Breast epithelium (tissue), 4 donors: ENCODE results near the gene CPNE5. TPM values are rescaled to one million over a fixed set of nuclear protein-coding genes. Genes with fewer than 3 reads are reported as not detected.
"Not testable (repeated sequence)": the region's sequence is repeated elsewhere in the genome, so short reads cannot be mapped to it uniquely, and the experiment has no call there.

Experiments
- DNase-seq, 2 donors: peaks; one replicate each; pipeline ENCODE4 v3.0.0-alpha.2; 2019; ENCODE audit warnings: low spot score in 2 of 2
- H3K27ac ChIP-seq, 2 donors: fragments of 200-600 bp; sonication (generic) in 1 of 2; one replicate each; pipeline ENCODE4 v1.5.1; 2016 to 2019; ENCODE audit warnings: mild to moderate bottlenecking in 1 of 2
- H3K27me3 ChIP-seq, 2 donors: fragments of 200-600 bp; sonication (generic) in 1 of 2; one replicate each; pipeline versions ENCODE4 v1.5.1 to v1.6.0; 2017 to 2019; ENCODE audit warnings: control low read depth in 1 of 2, mild to moderate bottlenecking in 1 of 2
- H3K36me3 ChIP-seq: fragments of 200-600 bp; one replicate; pipeline ENCODE4 v1.5.1; 2019
- H3K4me1 ChIP-seq, 2 donors: fragments of 200-600 bp; sonication (generic); one replicate each; pipeline ENCODE4 v1.5.1; 2016 to 2019; ENCODE audit warnings: control low read depth in 1 of 2
- H3K4me3 ChIP-seq, 3 donors: fragments of 200-600 bp; sonication (generic); 1 replicate in 2 of 3; 2 replicates in 1 of 3; pipeline ENCODE4 v1.5.1; 2016 to 2019; ENCODE audit warnings: mild to moderate bottlenecking in 3 of 3, moderate library complexity in 2 of 3
- H3K9me3 ChIP-seq, 2 donors: fragments of 200-600 bp; sonication (generic) in 1 of 2; one replicate each; pipeline ENCODE4 v1.5.1; 2016 to 2019; ENCODE audit warnings: control low read depth in 1 of 2
- POLR2A ChIP-seq: fragments of 450-650 bp; IDR thresholded peaks from one replicate; pipeline ENCODE4 v1.6.1; 2016; ENCODE audit warnings: antibody characterized with exemption, mild to moderate bottlenecking, moderate library complexity
- POLR2AphosphoS5 ChIP-seq, 3 donors: sonication (generic); formaldehyde crosslinking; IDR thresholded peaks; one replicate each; pipeline ENCODE4 v1.6.1; 2017; ENCODE audit warnings: antibody characterized with exemption in 3 of 3
- intact Hi-C: fragments of 100-400 bp; cut with DNase I; formaldehyde crosslinking; loops from one replicate; pipeline ENCODE4 v1.15.1; 2023; ENCODE audit warnings: low total_unique reads
- total RNA-seq, 3 donors: library from RNA; depleted of rRNA; stranded (reverse); fragments of >200 nt; gene quantifications; one replicate each; pipeline ENCODE4 v1.1.0, GENCODE V29; 2016
- TF ChIP-seq, protein P1 (sequence below), 3 donors: fragments of 450-650 bp; IDR thresholded peaks; one replicate each; pipeline ENCODE4 v1.5.1; 2016 to 2017; ENCODE audit warnings: antibody characterized with exemption in 3 of 3, mild to moderate bottlenecking in 3 of 3, moderate library complexity in 3 of 3

CPNE5 gene
- total RNA-seq, 3 donors from 2014 or later: 0.96 to 5.2 (median 3.7) TPM

DNA sequence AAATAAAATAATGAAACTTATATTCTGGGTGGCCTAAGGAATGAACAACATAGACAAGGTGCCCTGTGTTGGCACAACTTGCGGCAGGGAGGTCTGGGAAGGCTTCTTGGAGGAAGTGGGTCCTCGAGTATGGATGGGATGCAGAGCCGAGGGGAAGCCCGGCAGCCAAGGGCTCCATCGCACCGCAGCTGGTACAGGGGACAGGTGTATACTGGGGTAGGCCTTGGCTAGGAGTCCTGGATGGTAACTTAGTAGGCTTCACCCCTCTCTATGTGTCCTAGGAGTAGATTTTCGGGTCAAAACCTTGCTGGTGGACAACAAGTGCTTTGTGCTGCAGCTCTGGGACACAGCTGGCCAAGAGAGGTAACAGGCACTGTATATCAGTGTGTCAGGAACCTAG lies 113.7 kb downstream of the CPNE5 start:
- intact Hi-C loops: no loop called here
- Histone ChIP-seq H3K9me3 (no peaks in the 10 kb centered on the region), H3K4me1 (no peaks in the 10 kb centered on the region), H3K4me3 (no peak overlapping the region), H3K36me3 (no peaks in the 10 kb centered on the region), H3K27ac (no peak overlapping the region), H3K27me3 (no peaks in the 10 kb centered on the region)
- TF ChIP-seq POLR2A (no peak), POLR2AphosphoS5 (IDR thresholded peaks at IDR 0.05) (no peak)
- TF ChIP-seq, protein P1, sequence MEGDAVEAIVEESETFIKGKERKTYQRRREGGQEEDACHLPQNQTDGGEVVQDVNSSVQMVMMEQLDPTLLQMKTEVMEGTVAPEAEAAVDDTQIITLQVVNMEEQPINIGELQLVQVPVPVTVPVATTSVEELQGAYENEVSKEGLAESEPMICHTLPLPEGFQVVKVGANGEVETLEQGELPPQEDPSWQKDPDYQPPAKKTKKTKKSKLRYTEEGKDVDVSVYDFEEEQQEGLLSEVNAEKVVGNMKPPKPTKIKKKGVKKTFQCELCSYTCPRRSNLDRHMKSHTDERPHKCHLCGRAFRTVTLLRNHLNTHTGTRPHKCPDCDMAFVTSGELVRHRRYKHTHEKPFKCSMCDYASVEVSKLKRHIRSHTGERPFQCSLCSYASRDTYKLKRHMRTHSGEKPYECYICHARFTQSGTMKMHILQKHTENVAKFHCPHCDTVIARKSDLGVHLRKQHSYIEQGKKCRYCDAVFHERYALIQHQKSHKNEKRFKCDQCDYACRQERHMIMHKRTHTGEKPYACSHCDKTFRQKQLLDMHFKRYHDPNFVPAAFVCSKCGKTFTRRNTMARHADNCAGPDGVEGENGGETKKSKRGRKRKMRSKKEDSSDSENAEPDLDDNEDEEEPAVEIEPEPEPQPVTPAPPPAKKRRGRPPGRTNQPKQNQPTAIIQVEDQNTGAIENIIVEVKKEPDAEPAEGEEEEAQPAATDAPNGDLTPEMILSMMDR (IDR thresholded peaks at IDR 0.05): no peak
- no peak for DNase-seq

DNA sequence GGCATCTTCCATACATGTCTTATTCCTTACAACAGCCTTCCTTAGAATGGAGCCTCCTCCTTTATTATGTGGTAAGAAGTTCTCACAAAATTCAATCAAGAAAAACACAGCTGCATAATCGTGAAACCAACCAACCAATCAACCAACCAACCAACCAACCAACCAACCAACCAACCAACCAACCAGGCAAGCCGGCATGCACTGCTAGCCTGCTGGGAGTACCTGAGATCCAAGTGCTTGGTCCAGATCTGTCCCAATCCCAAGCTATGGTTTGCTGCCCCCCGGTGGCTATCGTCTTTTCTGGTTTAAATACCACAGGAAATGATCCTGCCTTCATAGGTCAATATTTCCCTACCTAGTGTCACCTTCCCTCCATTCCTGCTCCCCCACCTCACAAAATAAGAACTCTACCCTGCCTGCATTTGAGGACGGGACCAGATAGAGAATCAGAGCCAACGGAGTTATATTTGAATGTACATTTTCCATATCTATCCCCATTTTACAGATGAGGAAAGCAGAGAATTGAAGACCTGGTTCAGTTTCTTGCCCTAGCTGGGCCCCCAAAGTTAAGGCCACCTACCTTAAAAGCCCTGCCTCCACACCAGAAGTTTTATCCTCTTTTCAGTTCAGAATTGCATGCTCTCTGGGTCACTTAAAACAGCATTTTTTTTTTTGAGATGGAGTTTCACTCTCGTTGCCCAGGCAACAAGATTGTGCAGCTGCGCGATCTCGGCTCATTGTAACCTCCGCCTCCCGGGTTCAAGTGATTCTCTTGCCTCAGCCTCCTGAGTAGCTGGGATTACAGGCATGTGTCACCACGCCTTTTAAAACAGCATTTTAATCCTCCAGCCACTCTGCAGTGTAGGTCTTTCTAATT lies 114.5 kb downstream of the CPNE5 start:
- Histone ChIP-seq H3K36me3 (no peaks in the 10 kb centered on the region), H3K9me3 (no peaks in the 10 kb centered on the region), H3K27me3 (no peaks in the 10 kb centered on the region), H3K4me3 (no peak overlapping the region), H3K4me1 (no peaks in the 10 kb centered on the region), H3K27ac (no peak overlapping the region)
- DNase-seq: peak; percentile 50 to 80
- intact Hi-C loops: no loop called here
- no peak for TF ChIP-seq POLR2AphosphoS5 (IDR thresholded peaks at IDR 0.05)
- TF ChIP-seq, protein P1 (IDR thresholded peaks at IDR 0.05): peak in 2 of 3 donors; percentile 42 to 62

DNA sequence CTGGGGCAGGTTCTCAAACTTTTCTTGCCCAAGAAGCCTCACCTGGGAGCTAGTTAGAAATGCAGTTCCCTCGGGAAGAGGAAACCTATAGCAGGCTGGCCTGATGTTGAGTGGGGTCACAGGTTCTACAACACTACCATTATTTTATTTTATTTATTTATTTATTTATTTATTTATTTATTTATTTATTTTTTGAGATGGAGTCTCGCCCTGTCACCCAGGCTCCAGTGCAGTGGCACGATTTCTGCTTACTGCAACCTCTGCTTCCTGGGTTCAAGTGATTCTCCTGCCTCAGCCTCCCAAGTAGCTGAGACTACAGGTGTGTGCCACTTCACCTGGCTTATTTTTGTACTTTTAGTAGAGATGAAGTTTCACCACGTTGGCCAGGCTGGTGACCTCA lies 115.3 kb downstream of the CPNE5 start:
- H3K27ac ChIP-seq, H3K36me3 ChIP-seq, intact Hi-C loops, DNase-seq, H3K4me1 ChIP-seq, H3K9me3 ChIP-seq, H3K27me3 ChIP-seq, H3K4me3 ChIP-seq: not testable (repeated sequence)

DNA sequence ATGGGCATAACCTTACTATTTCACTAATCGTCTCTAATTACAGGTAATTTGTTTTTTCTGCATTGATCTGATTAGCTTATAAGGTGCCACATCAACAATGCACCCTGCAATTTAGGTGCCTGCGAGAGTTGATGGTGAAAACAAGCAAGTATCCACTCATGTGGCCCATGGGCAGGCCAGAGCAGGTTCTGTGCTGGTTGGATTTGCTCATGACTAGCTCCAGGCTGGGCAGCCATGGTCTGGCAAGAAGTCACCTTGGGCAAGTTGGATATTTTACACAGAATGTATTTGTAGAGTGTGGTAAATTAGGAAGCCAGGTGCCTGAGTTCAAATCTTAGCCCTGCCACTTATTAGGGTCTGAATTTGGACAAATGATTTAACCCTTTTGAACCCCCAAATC lies 116.4 kb downstream of the CPNE5 start:
- intact Hi-C loops: no loop called here
- no peak for DNase-seq
- Histone ChIP-seq H3K4me1 (no peaks in the 10 kb centered on the region), H3K27ac (no peak overlapping the region), H3K36me3 (no peaks in the 10 kb centered on the region), H3K4me3 (no peak overlapping the region), H3K9me3 (no peaks in the 10 kb centered on the region), H3K27me3 (no peaks in the 10 kb centered on the region)
- TF ChIP-seq, protein P1 (IDR thresholded peaks at IDR 0.05): no peak
- TF ChIP-seq POLR2A (no peak), POLR2AphosphoS5 (IDR thresholded peaks at IDR 0.05) (no peak)

DNA sequence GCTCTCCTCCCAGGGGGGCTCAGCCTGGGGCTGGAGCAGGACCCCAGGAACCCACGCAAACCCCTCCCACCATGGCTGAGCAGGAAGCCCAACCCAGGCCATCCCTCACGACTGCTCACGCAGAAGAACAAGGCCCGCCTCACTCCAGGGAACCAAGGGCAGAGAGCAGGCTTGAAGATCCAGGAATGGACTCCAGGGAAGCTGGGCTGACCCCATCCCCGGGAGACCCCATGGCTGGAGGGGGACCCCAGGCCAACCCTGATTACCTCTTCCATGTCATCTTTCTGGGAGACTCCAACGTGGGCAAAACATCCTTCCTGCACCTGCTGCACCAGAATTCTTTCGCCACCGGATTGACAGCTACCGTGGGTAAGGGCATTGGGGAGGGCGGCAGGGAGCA lies 116.9 kb downstream of the CPNE5 start:
- Histone ChIP-seq H3K9me3 (no peaks in the 10 kb centered on the region), H3K27ac (no peak overlapping the region), H3K4me3 (no peak overlapping the region), H3K27me3 (no peaks in the 10 kb centered on the region), H3K36me3 (no peaks in the 10 kb centered on the region), H3K4me1 (no peaks in the 10 kb centered on the region)
- no peak for DNase-seq
- TF ChIP-seq POLR2AphosphoS5 (IDR thresholded peaks at IDR 0.05) (no peak), POLR2A (no peak)
- TF ChIP-seq, protein P1 (IDR thresholded peaks at IDR 0.05): no peak
- intact Hi-C loops: no loop called here
